ENCODE data around the gene EIF5B.
"Not testable (repeated sequence)": the region's sequence is repeated elsewhere in the genome, so short reads cannot be mapped to it uniquely, and the experiment has no call there.

The EIF5B gene, protein sequence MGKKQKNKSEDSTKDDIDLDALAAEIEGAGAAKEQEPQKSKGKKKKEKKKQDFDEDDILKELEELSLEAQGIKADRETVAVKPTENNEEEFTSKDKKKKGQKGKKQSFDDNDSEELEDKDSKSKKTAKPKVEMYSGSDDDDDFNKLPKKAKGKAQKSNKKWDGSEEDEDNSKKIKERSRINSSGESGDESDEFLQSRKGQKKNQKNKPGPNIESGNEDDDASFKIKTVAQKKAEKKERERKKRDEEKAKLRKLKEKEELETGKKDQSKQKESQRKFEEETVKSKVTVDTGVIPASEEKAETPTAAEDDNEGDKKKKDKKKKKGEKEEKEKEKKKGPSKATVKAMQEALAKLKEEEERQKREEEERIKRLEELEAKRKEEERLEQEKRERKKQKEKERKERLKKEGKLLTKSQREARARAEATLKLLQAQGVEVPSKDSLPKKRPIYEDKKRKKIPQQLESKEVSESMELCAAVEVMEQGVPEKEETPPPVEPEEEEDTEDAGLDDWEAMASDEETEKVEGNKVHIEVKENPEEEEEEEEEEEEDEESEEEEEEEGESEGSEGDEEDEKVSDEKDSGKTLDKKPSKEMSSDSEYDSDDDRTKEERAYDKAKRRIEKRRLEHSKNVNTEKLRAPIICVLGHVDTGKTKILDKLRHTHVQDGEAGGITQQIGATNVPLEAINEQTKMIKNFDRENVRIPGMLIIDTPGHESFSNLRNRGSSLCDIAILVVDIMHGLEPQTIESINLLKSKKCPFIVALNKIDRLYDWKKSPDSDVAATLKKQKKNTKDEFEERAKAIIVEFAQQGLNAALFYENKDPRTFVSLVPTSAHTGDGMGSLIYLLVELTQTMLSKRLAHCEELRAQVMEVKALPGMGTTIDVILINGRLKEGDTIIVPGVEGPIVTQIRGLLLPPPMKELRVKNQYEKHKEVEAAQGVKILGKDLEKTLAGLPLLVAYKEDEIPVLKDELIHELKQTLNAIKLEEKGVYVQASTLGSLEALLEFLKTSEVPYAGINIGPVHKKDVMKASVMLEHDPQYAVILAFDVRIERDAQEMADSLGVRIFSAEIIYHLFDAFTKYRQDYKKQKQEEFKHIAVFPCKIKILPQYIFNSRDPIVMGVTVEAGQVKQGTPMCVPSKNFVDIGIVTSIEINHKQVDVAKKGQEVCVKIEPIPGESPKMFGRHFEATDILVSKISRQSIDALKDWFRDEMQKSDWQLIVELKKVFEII

DNA sequence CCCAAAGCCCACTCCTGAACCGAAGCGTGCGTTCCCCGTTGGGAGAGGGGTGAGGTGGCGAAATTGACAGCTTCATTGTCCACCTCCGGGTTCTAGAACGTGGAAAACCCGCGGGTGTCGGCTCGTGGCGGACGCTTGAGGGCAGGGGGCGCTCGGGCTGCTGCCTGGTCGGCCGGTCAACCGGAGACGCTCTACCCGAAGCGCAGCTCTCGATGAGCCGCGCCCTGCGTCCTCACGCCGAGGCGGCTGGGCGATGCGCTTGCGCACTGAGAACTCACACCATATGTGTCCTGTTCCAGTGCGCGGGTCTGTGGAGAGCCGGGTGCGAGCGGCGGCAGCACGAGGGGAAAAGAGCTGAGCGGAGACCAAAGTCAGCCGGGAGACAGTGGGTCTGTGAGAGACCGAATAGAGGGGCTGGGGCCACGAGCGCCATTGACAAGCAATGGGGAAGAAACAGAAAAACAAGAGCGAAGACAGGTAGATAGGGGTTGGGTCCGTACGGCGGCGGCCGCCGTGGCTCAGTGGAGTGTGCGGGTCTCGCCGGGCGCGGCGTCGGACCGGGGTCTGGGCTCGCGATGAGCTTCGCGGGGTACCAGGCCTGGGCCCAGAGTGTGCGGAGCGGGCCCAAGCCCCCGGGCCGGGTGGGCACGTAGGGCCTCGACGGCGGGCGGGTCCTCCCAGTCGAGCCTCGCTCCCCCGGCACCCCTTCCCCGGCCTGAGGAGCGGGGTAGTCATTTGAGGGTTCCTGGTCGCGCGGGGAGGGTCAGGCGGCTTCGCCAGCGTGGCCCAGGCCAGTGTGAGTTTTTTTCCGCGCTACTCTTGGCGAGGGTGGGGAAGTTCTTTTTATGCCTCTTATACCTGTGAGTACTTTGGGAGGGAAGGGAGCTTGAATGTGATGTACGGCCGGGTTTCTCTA lies at the start of gene EIF5B:
Gene EIF5B, plus strand, starts transcription at position 277 of the 916 bp plus-strand sequence. Its CDS starts 166 bp downstream, at position 443.
- DNase-seq, result peak; percentile 92

DNA sequence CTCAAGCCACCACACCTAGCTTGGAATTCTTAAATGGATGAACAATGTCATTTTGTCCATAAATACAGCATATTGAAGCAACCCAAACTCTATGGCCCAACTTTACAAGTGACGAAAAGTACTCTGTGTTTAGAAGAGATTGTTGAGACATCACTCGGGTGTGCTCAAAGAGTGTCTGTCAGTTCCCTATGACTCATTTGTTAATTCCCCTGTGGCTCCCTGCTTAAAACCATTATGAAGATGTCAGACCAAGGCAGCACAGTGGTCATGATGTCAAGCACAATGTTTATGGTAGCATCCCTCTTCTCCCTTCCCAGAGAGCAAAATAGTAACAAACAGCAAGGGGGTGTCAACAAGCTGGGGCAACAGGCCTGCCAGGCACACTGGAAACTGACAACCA lies 39.2 kb upstream of the EIF5B start:
- DNase-seq, result no peak

DNA sequence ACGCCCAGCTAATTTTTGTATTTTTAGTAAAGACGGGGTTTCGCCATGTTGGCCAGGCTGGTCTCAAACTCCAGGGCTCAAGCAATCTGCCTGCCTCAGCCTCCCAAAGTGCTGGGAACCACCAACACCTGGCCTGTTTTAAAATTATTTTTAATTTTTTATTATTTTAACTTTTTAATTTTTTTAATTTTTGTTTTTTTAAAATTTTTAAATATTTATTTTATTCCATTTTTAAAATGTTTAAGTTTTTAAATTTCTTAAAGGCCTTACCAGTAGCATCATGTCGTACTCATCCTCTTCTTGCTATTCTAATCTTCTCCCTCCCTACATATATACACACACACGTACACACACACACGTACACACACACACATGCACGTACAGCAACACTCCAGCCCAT lies 37.6 kb upstream of the EIF5B start:
- no peak for DNase-seq

DNA sequence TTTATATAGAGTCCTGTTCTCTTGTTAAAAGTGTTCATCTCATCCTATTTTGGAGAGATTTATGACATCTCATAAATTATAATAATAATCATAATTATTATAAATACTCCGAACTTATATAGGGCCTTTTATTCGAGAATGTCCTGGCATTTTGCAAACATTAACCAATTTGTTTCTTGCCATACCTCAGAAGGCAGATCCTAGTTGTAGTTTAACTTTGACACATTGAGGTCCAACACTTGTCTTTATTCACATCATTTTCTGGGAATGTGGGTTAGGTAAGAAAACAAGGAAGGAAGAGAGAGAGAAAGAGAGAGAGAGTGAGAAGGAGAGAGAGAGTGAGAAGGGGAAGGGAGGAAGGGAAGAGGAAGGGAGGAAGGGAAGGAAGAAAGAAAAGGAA lies 36.1 kb upstream of the EIF5B start, which contains the start of gene LYG1:
Gene LYG1, minus strand, starts transcription at position 101 of the 400 bp plus-strand sequence. CDS start 5,527 bp downstream, outside the sequence.
- DNase-seq, result not testable (repeated sequence)

DNA sequence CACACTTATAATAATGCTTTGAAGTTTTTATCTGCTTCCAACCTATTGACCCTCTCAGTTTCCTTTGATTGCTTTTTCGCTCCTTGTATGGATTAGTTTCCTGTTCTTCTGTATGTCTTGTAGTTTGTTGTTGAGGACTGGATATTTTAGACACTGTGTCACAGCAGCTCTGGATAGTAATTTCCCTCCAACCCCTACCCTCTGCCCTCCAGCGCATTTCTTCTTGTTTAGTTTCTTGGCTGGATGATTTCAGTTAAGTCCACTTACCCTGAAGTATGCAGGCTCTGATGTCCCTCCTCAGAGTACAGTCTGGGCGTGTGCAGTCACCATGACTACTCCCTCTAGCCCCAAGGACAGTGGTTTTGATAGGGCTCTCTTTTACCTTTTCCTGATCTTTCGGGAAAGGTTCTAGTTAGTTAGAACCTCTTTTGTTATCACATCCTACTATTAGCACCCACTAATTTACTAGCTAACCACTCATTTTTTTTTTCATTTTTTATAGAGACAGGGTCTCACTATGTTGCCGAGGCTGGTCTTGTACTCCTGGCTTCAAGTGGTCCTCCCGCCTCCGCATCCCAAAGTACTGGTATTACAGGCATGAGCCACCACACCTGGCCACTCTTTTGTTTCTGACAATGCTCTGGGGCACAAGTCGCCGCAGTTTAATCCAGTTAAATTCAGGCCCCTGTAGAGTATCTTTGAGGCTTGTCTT lies 19.9 kb upstream of the EIF5B start:
- no peak for DNase-seq

DNA sequence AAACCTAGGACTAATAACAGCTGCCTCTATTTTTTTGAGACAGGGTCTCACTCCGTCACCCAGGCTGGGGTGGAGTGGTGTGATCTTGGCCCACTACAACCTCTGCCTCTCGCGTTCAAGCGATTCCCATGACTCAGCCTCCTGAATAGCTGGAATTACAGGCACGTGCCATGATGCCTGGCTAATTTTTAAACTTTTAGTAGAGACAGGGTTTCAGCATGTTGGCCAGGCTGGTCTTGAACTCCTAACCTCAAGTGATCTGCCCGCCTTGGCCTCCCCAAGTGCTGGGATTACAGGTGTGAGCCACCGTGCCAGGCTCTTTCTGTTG lies 19.4 kb upstream of the EIF5B start:
- not testable (repeated sequence) for DNase-seq

DNA sequence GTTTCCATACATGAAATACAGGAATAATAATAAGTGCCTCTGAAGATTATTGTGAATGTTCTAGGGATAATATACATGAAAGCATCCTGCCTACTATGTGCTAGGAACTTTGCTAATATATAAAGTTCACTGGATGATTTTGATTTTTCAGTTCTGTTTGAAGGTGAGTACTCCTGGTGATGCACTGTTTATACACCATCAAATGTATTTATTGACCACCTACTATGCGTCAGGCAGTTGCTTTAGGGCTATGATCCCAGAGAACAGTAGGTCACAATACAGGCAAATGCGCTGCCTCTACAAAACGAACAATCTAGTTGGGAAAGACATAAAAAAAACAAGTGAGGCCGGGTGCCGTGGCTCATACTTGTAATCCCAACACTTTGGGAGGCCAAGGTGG lies 11.8 kb upstream of the EIF5B start:
- DNase-seq, result no peak

DNA sequence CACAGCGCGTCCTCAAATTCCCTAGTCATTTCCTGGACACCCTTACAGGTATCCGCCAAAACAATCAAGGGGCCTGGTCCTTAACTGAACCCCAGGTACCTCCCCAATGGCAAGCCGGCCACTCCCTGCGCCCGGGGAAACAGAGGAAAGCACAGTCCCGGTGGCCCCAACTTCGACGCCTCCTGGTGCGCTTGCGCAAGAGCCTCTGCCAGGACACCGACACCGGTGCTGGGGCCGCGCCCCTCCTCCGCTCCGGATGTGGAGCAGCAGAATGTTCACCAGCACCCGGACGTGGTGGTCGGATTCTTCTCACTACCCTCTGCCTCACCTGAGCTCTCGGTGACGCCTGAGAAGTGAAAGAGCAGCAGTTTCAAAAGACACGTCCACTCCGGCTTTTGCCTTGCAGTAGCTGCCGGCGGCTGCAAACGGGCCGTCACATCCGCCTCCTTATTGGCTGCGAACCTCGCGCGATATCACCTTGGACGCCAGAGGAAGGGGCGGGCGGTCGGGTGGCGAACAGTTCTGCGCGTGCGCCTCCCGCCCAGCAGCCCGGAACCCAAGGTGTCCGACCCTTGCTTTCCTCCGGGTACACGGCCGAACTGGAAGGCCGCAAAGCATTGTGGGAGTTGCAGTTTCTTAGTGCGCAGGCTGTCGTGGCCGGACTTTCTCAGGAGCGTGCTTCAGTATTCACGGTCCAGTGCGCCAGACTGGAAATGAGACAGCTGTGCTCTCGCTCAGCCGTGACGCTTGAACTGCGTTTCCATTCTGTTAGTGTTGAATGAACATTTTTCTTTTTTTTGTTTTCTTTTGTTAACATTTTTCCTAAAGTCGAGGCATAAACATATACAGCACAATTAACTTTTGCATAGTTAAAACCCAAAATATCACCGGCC lies 1.0 kb upstream of the EIF5B start, which contains the start of gene TXNDC9:
Gene TXNDC9, minus strand, starts transcription at position 423 of the 893 bp plus-strand sequence. CDS start 3,123 bp downstream, outside the sequence.
- peak; percentile 99 for DNase-seq

DNA sequence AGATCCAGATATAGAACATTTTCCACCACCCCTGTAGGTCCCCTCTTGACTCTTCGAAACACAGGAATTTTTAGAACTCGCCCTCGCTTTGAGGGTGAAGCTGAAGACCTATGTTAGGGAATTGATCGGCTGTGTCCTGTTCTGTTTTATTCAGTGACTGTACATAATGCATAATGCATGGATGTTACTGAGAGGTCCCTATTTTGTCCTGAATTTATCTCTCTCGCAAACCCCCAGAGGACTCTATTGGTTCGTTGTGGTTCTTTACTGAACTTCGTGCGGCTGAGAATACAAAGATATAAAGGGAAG lies 431 bp upstream of the EIF5B start:
- no peak for DNase-seq

DNA sequence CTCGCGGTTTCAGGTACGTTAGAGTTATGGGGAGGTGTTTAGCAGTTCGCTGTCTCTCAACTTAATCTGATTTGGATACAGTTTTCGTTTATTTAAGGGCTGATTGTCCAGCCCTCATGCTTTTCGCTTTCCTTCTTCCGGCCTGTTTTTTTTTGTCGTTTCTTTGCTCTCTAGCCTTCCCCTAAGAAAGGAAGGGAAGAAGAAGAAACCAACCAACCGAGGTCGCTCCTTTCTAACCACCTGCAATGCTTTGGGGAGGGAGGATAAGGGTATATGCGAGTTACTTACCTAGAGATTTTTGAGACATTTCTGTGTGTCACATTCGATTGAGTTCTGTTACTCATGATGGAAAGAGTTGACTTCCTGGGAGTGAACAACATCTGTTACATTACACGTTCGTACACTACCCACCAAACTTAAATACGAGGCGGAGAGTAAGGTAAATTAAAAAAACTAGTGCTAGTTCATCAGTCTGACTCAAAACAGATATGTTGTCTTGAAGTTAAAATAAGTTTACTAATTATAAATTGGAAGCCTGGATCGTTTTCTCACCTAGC lies 918 bp downstream of the EIF5B start:
- no peak for DNase-seq

DNA sequence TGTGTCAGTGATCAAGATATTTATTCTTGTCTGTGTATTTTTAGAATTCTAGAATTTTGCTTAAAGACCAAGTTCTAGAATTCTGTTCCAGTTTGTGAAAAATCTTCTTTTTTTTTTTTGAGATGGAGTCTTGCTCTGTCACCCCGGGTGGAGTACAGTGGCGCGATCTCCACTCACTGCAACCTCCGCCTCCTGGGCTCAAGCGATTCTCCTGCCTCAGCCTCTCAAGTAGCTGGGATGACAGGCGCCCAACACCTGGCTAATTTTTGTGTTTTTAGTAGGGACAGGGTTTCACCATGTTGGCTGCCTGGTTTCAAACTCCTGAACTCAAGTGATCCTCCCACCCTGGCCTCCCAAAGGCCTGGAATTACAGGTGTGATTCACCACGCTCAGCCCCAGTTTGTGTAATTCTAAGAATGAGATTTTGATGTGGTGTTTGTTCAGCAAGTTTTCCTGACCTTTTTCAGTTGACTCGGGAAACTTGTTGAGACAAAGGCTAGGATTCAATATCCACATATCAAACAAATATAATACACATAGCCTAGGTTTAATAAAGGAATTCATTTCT lies 3.6 kb downstream of the EIF5B start:
- no peak for DNase-seq

DNA sequence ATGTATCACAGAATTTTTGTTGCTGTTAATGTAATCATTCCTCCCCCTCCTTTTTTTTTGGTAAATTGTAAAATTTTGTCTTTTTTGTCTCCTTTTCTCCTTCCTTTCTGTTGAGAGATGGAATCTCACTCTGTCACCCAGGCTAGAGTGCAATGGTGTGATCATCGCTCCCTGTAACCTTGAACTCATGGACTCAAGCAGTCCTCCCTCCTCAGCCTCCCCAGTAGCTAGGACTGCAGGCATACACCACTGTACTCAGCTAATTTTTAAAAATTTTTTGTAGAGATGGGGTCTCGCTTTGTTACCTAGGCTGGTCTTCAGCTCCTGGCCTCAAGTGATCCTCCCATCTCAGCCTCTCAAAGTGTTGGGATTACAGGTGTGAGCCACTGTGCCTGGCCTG lies 5.3 kb downstream of the EIF5B start:
- DNase-seq, result no peak

DNA sequence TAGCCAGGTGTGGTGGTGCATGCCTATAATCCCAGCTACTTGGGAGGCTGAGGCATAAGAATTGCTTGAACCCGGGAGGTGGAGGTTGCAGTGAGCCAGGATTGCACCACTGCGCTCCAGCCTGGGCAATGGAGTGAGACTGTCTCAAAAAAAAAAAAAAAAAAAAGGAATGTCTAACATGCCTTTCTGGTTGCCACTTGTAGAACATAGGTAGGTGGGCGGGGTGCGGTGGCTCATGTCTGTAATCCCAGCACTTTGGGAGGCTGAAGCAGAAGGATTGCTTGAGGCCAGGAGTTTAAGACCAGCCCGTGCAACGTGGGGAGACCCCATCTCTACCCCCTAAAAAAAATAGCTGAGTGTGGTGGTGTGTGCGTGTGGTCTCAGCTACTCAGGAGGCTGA lies 8.3 kb downstream of the EIF5B start:
- DNase-seq, result not testable (repeated sequence)

DNA sequence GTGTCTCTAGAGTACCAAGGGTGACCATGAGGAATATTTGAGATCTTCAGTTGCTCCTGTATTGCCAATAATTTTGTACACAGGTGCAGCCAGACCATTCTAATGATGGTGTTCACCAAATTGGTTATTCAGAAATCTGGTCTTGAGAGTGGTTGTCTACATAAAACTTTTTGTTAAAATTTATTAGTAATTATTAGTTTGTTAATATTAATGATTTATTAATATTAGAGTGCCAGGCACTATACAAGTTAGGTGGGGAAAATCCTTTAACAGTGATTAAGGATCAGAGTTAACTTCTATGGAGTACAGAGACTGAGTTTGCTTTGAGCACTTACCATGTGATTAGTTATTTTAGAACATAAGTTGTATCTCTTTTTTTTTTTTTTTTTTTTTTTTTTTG lies 9.0 kb downstream of the EIF5B start:
- no peak for DNase-seq

DNA sequence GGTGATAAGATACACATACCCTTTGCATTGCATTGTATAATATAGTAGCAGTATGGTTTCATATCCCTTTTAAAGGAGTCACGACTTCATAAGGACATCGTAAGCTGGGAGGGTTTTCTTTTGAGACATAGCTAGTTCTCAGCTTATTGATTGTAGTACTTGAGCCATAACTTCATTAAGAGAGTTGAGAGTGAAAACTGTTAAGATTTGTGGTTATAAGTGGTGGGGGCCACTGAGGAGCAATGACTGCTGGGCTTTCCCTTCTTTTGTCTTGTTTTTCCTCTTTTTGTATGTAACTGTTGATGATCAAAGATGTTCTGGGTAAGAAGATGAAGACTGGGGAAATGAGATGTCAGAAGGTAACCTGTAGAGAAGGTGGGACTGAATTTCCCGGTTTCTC lies 11.0 kb downstream of the EIF5B start:
- DNase-seq, result no peak

DNA sequence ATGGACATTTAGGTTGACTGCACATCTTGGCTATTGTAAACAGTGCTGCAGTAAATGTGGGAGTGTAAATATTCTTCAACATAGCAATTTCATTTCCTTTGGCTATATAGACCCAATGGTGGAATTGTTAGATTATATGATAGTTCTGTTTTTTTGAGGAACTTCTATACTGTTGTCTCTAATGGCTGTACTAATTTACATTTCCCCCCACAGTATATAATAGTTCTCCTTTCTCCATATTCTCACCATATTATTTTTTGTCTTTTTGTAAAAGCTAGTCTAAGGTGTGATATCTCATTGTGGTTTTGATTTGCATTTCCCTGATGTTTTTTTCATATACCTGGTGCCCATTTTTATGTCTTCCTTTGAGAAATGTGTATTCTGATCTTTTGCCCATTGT lies 13.0 kb downstream of the EIF5B start:
- no peak for DNase-seq

DNA sequence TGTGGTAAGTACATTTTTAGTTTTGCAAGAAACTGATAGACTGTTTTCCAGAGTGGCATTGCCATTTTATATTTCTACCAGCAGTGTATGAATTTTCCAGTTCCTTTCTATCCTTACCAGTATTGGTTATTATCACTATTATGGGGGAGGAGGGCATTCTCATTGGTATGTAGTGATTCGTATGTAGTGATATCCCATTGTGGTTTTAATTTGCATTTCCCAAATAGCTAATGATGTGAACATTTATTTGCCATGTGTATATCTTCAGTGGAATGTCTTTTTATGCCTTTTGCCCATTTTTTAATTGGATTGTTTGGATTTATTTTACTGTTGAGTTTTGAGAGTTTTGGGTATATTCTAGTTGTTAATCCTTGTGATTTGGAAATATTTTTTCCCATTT lies 16.9 kb downstream of the EIF5B start:
- no peak for DNase-seq

DNA sequence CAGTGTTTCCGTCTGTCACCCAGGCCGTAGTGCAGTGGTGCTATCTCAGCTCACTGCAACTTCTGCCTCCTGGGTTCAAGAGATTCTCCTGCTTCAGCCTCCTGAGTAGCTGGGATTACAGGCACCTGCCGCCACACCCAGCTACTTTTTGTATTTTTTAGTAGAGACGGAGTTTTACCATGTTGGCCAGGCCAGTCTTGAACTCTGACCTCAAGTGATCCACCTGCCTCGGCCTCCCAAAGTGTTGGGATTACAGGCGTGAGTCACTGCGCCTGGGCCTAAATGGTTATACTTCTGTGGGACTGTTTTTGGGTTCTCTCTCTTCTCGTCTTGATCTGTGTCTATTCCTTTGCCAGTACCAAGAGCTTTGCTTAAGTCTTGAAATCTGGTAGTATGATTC lies 17.6 kb downstream of the EIF5B start:
- DNase-seq, result not testable (repeated sequence)

DNA sequence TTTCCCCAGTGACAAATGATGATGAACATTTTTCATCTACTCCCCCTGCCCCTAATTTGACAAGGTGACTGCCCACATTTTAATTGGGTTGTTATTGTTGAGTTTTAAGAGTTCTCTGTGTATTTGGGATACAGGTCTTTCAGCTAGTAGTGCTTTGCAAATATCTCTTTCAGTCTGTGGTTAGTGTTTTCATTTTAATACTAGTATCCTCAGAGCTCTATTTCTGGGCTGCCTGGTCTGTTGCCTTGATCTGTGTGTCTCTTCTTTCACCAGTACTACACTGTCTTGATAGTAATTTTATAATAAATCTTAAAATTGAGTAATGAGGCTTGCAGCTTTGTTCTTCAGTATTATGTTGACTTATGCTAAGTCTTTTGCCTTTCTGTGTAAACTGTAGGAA lies 19.7 kb downstream of the EIF5B start:
- DNase-seq, result no peak

DNA sequence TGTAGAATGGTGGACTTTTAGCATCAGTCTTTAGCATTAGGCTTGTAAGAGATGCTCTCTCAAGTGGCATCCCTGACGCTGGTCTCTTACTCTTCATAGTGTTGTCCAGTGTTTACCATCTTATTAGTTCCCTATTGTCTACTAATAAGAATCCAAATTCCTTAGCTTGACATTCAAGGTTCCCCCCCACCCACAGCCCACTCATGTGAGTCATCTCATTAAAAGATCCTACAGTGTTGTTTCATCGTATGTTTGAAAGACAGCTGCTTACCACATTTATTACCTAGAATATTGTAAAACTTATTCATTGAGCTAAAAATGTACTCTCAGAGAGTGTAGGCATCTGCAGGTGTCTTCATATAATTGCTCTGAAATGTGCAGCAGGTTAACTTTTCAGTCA lies 28.5 kb downstream of the EIF5B start:
- no peak for DNase-seq
